Dendritic cell treated with granulocyte-macrophage colony-stimulating factor and Interleukin-4, amounts not matched to agents 40 ng/mL and 50 ng/mL, for 4 days (primary cell): ENCODE data around the gene ITPRIPL2.

Experiments
- H3K27ac Mint-ChIP-seq: one replicate; pipeline ENCODE4 v1.8.0; 2022; ENCODE audit warnings: mild to moderate bottlenecking, mixed read lengths
- H3K27me3 Mint-ChIP-seq: one replicate; pipeline ENCODE4 v1.8.0; 2022; ENCODE audit warnings: mild to moderate bottlenecking, mixed read lengths
- H3K36me3 Mint-ChIP-seq: one replicate; pipeline ENCODE4 v1.8.0; 2022; ENCODE audit warnings: low read depth, mixed read lengths
- H3K4me1 Mint-ChIP-seq: one replicate; pipeline ENCODE4 v1.8.0; 2022; ENCODE audit warnings: low read depth, mixed read lengths
- H3K4me3 Mint-ChIP-seq: one replicate; pipeline ENCODE4 v1.8.0; 2022; ENCODE audit warnings: mild to moderate bottlenecking, moderate library complexity, mixed read lengths
- H3K9me3 Mint-ChIP-seq: one replicate; pipeline ENCODE4 v1.8.0; 2022; ENCODE audit warnings: mixed read lengths
- intact Hi-C: fragments of 100-400 bp; cut with micrococcal nuclease; formaldehyde crosslinking; loops from one replicate; pipeline ENCODE4 v1.15.0; 2022

ITPRIPL2 gene

DNA sequence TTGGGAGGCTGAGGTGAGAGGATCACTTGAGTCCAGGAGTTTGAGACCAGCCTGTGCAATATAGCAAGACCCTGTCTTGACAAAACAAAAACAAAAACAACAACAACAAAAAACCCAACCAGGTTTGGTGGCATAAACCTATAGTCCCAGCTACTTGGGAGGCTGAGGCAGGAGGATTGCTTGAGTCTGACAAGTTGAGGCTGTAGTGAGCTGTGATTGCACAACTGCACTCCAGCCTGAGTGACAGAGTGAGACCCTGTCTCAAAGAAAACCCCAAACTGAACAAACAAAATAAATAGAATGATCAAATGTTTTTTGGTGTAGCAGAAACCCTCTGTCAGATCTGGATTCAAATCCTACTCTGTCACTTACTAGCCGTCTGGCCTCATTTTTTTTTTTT, 38.3 kb downstream of the ITPRIPL2 start:
- H3K4me1 Mint-ChIP-seq = peaks cover 36% of the 10 kb centered on the region
- H3K36me3 Mint-ChIP-seq = no peaks in the 10 kb centered on the region
- peaks cover 9% of the 10 kb centered on the region for H3K27me3 Mint-ChIP-seq
- no peak overlapping the region for H3K4me3 Mint-ChIP-seq
- H3K9me3 Mint-ChIP-seq = peaks cover 23% of the 10 kb centered on the region
- intact Hi-C loops = no loop called here
- H3K27ac Mint-ChIP-seq = no peak overlapping the region

- intact Hi-C loops = no loop called here
- no peaks in the 10 kb centered on the region for H3K36me3 Mint-ChIP-seq
- peaks cover 34% of the 10 kb centered on the region for H3K4me1 Mint-ChIP-seq
- no peak overlapping the region for H3K4me3 Mint-ChIP-seq
- H3K27me3 Mint-ChIP-seq = peaks cover 10% of the 10 kb centered on the region
- peaks cover 14% of the 10 kb centered on the region for H3K9me3 Mint-ChIP-seq
- H3K27ac Mint-ChIP-seq = no peak overlapping the region
Measured at GRCh38 chr16:19153876-19154275, 40.1 kb downstream of the ITPRIPL2 start.

DNA sequence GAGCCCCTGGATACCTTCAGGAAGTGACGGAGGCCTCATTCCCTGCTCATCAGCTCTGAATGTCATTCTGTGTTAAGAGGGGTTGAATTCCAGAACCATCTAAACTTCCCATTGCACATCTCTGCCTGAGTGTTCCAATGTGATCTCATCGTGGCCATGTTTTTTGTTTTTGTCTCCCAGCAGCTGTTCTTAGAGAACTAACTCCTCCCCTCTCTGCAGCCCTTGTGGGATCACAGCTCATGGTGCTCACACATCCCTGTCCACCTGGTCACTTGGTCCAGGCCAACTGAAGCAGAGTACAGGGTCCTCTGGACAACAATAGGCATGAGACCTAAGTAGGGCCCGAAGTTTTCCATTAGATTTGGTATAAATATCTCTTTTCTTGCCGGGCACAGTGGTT, 48.3 kb downstream of the ITPRIPL2 start:
- H3K36me3 Mint-ChIP-seq = no peaks in the 10 kb centered on the region
- no peak overlapping the region for H3K27ac Mint-ChIP-seq
- intact Hi-C loops = no loop called here
- H3K27me3 Mint-ChIP-seq = peaks cover 13% of the 10 kb centered on the region
- no peaks in the 10 kb centered on the region for H3K9me3 Mint-ChIP-seq
- no peak overlapping the region for H3K4me3 Mint-ChIP-seq
- H3K4me1 Mint-ChIP-seq = peaks cover 14% of the 10 kb centered on the region

GRCh38 chr16:19163215-19163614, 49.5 kb downstream of the ITPRIPL2 start:
- intact Hi-C loops = no loop called here
- Mint-ChIP-seq H3K27ac (no peak overlapping the region), H3K4me3 (no peak overlapping the region), H3K27me3 (peaks cover 13% of the 10 kb centered on the region), H3K36me3 (no peaks in the 10 kb centered on the region), H3K4me1 (peaks cover 14% of the 10 kb centered on the region), H3K9me3 (no peaks in the 10 kb centered on the region)

DNA sequence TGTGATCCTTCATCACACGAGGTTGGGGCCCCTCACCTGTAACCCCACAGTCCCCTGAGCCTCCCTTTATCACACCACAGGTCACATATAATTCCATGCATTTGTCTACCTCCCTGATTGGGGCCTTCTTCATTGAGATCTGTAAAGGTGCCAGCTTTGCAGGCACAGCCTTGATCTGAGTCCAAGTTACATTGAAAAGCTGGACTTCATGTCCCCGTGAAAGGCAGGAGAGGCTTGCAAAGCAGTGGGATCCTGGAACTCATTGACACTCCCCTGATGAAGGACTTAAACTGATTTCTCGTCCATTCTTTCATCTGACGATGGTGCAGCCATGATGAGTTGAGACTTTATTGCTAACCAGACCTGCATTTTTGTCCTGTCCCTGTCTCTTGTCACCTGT, 50.5 kb downstream of the ITPRIPL2 start:
- Mint-ChIP-seq H3K4me3 (no peak overlapping the region), H3K9me3 (no peaks in the 10 kb centered on the region), H3K4me1 (peaks cover 9% of the 10 kb centered on the region), H3K27ac (no peak overlapping the region), H3K36me3 (no peaks in the 10 kb centered on the region), H3K27me3 (peaks cover 10% of the 10 kb centered on the region)
- intact Hi-C loops = no loop called here

- peaks cover 12% of the 10 kb centered on the region for H3K27me3 Mint-ChIP-seq
- peaks cover 14% of the 10 kb centered on the region for H3K4me1 Mint-ChIP-seq
- intact Hi-C loops = loop anchor here (5.0 kb wide), 1 partner anchor 33 kb away; no protein-coding TSS in a partner anchor
- H3K4me3 Mint-ChIP-seq = no peak overlapping the region
- no peak overlapping the region for H3K27ac Mint-ChIP-seq
- H3K36me3 Mint-ChIP-seq = no peaks in the 10 kb centered on the region
- no peaks in the 10 kb centered on the region for H3K9me3 Mint-ChIP-seq
Measured at GRCh38 chr16:19165101-19165500, 51.3 kb downstream of the ITPRIPL2 start.

GRCh38 chr16:19166500-19166899, 52.7 kb downstream of the ITPRIPL2 start:
- Mint-ChIP-seq H3K4me3 (no peak overlapping the region), H3K27ac (no peak overlapping the region), H3K4me1 (peaks cover 19% of the 10 kb centered on the region), H3K27me3 (peaks cover 21% of the 10 kb centered on the region), H3K9me3 (no peaks in the 10 kb centered on the region), H3K36me3 (no peaks in the 10 kb centered on the region)
- intact Hi-C loops = loop anchor here (5.0 kb wide), 1 partner anchor 34 kb away; no protein-coding TSS in a partner anchor

GRCh38 chr16:19167710-19168370, 54.1 kb downstream of the ITPRIPL2 start, which contains the start of gene SYT17:
Gene SYT17, plus strand, starts transcription at chr16:19168240. Its CDS starts 407 bp downstream, at chr16:19168647.
- Mint-ChIP-seq H3K9me3 (no peaks in the 10 kb centered on the region), H3K27me3 (peaks cover 25% of the 10 kb centered on the region), H3K27ac (peak within 1 kb of the TSS; percentile 79), H3K36me3 (peaks cover 3% of the 10 kb centered on the region), H3K4me3 (peak within 1 kb of the TSS; percentile 84), H3K4me1 (peaks cover 23% of the 10 kb centered on the region)
- intact Hi-C loops = loop anchor here (1.0 to 5.0 kb wide), 4 partner anchors 11 to 207 kb away; no protein-coding TSS in a partner anchor

GRCh38 chr16:19168371-19169081, 54.8 kb downstream of the ITPRIPL2 start:
- H3K4me1 Mint-ChIP-seq = peaks cover 25% of the 10 kb centered on the region
- intact Hi-C loops = loop anchor here (5.0 kb wide), 1 partner anchor 36 kb away; no protein-coding TSS in a partner anchor
- H3K27ac Mint-ChIP-seq = peak overlapping the region; percentile 79
- no peaks in the 10 kb centered on the region for H3K9me3 Mint-ChIP-seq
- H3K27me3 Mint-ChIP-seq = peaks cover 24% of the 10 kb centered on the region
- H3K4me3 Mint-ChIP-seq = peak overlapping the region; percentile 84
- H3K36me3 Mint-ChIP-seq = peaks cover 10% of the 10 kb centered on the region

GRCh38 chr16:19169082-19169639, 55.4 kb downstream of the ITPRIPL2 start:
- Mint-ChIP-seq H3K36me3 (peaks cover 17% of the 10 kb centered on the region), H3K4me3 (peak overlapping the region; percentile 84), H3K9me3 (no peaks in the 10 kb centered on the region), H3K27ac (peak overlapping the region; percentile 79), H3K27me3 (peaks cover 28% of the 10 kb centered on the region), H3K4me1 (peaks cover 29% of the 10 kb centered on the region)
- intact Hi-C loops = loop anchor here (5.0 kb wide), 1 partner anchor 37 kb away; no protein-coding TSS in a partner anchor

GRCh38 chr16:19170043-19170655, 56.4 kb downstream of the ITPRIPL2 start:
- no peak overlapping the region for H3K4me3 Mint-ChIP-seq
- intact Hi-C loops = no loop called here
- no peak overlapping the region for H3K27ac Mint-ChIP-seq
- H3K4me1 Mint-ChIP-seq = peaks cover 39% of the 10 kb centered on the region
- no peaks in the 10 kb centered on the region for H3K9me3 Mint-ChIP-seq
- peaks cover 25% of the 10 kb centered on the region for H3K36me3 Mint-ChIP-seq
- H3K27me3 Mint-ChIP-seq = peaks cover 29% of the 10 kb centered on the region
